Measurements from ENCODE around the gene ADK.
"Not testable (repeated sequence)": the region's sequence is repeated elsewhere in the genome, so short reads cannot be mapped to it uniquely, and the experiment has no call there.

The ADK gene

GRCh38 chr10:74573497-74573896 lies 422.5 kb downstream of the ADK start:
- DNase-seq: not testable (repeated sequence)

GRCh38 chr10:74575191-74575720 lies 424.2 kb downstream of the ADK start:
- no peak for DNase-seq

GRCh38 chr10:74575912-74576311 lies 424.9 kb downstream of the ADK start:
- no peak for DNase-seq

- DNase-seq: no peak
Observed at GRCh38 chr10:74576586-74576985, 425.6 kb downstream of the ADK start.

GRCh38 chr10:74580438-74580837 lies 429.4 kb downstream of the ADK start:
- not testable (repeated sequence) for DNase-seq

- no peak for DNase-seq
Observed at GRCh38 chr10:74582566-74582965, 431.5 kb downstream of the ADK start.

- peak; percentile 90 for DNase-seq
Observed at GRCh38 chr10:74585231-74586087, 434.4 kb downstream of the ADK start.

- DNase-seq: peak; percentile 66
Observed at GRCh38 chr10:74586088-74586585, 435.1 kb downstream of the ADK start.

- DNase-seq: no peak
Observed at GRCh38 chr10:74587109-74587854, 436.3 kb downstream of the ADK start.

- peak; percentile 76 for DNase-seq
Observed at GRCh38 chr10:74589226-74589673, 438.2 kb downstream of the ADK start.

GRCh38 chr10:74589851-74590250 lies 438.8 kb downstream of the ADK start:
- DNase-seq: no peak

- peak; percentile 9 for DNase-seq
Observed at GRCh38 chr10:74593470-74593869, 442.4 kb downstream of the ADK start.

GRCh38 chr10:74596713-74597112 lies 445.7 kb downstream of the ADK start:
- DNase-seq: no peak

- DNase-seq: peak; percentile 10
Observed at GRCh38 chr10:74598891-74599566, 448.0 kb downstream of the ADK start.

- DNase-seq: no peak
Observed at GRCh38 chr10:74599672-74600071, 448.7 kb downstream of the ADK start.

GRCh38 chr10:74600170-74600569 lies 449.1 kb downstream of the ADK start:
- no peak for DNase-seq

GRCh38 chr10:74602576-74602975 lies 451.6 kb downstream of the ADK start:
- no peak for DNase-seq

- no peak for DNase-seq
Observed at GRCh38 chr10:74610299-74610698, 459.3 kb downstream of the ADK start.

- peak; percentile 7 for DNase-seq
Observed at GRCh38 chr10:74612195-74612594, 461.2 kb downstream of the ADK start.

GRCh38 chr10:74620626-74621025 lies 469.6 kb downstream of the ADK start:
- no peak for DNase-seq

GRCh38 chr10:74623786-74624185 lies 472.8 kb downstream of the ADK start:
- no peak for DNase-seq

GRCh38 chr10:74624501-74624900 lies 473.5 kb downstream of the ADK start:
- DNase-seq: no peak

- no peak for DNase-seq
Observed at GRCh38 chr10:74628136-74628535, 477.1 kb downstream of the ADK start.
